ENCODE data around the gene SLC25A10.

Gene SLC25A10

DNA sequence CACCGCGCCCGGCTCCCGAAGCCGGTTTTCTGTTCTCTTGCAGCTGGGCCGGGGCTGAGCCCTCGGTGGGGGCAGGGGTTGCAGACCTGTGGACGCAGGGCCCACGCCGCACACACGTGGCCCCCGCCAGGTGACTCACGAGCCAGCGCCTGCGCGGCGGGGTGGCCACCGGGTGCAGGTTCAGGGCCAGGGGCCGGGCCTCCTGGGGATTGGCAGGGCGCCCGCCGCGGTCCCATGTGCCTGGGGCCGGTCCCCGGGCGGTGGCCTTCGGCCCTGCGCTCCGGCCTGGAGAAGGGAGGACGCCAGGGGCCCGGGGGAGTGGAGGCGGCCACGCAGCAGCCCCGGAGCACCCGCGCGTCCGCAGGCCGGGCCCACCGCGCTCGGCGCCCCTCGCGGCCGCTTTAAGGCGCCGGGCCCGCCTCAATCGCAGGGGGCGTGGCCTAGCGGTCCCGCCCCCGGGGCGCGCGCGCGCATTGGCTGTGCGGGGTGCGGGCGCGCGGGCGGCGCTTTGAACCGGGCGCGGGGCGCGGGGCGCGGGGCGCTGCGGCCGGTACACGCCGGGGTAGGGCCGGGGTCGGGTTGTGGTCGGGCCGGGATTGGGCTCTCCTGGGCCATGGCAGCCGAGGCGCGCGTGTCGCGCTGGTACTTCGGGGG is at the start of gene SLC25A10:
SLC25A10 (plus strand) TSS at position 471 of the 654 bp plus-strand sequence; CDS start at position 614, 143 bp downstream.
- Histone ChIP-seq H3K27ac (peak within 1 kb of the TSS in 1 of 2 donors; percentile 65), H3K4me3 (peak within 1 kb of the TSS; percentile 81)
- no peak for TF ChIP-seq CTCF (IDR thresholded peaks at IDR 0.05)
- DNase-seq (ENCODE audit: low spot score): no peak

GRCh38 chr17:81664051-81664470 is 48.0 kb upstream of the SLC25A10 start:
- TF ChIP-seq CTCF (IDR thresholded peaks at IDR 0.05): no peak
- no peak for DNase-seq (ENCODE audit: low spot score)
- Histone ChIP-seq H3K27ac (no peak overlapping the region), H3K4me3 (no peak overlapping the region)

DNA sequence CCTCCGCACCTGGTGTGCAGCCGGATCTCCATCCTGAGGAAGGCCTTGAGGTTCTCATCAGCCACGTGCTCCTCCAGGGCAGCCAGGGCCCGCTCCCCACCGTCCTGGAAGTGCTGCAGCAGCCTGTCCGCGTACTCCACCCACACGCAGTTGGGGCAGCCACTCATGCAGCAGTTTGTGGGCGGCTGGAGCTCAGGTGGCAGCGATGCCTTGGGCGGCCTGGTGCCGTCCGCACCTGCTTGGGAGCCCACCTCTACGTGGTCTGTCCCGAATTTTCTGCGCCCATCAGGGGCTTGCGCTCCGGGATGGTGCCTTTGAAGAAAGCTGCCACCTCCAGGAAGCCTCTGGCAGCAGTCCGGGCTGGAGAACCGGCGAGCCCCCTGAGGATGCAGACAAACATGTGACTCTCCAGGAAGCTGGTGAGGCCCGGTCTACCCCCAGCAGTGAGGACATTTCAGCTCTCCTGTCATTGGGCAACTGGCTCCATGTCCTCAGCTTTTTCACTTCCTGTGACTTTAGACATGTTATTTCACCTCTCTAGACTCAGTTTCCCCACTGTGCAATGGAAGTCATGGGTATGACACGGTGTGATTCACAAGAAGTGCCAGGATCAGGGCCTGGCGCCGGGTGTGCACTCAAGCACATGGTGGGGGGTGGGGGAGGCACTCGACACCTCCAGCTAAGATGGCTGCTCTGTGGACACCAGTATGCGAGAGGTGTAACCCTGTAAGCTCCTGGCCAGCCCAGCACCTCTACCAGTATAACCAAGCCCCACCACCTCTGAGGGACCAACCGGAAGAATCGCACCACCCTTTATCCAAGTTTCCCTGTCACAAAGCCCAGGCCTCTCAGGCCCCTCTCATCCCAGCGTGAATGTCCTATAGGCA is 46.6 kb upstream of the SLC25A10 start:
- DNase-seq (ENCODE audit: low spot score): no peak
- TF ChIP-seq CTCF (IDR thresholded peaks at IDR 0.05): no peak
- peak overlapping the region; percentile 87 for H3K4me3 ChIP-seq
- H3K27ac ChIP-seq: peak overlapping the region; percentile 61 to 84

- DNase-seq (ENCODE audit: low spot score): no peak
These were observed 46.1 kb upstream of the SLC25A10 start for GRCh38 chr17:81666092-81666341.

GRCh38 chr17:81666342-81667191 is 45.5 kb upstream of the SLC25A10 start, which contains the start of the genes CCDC137 and OXLD1:
Gene CCDC137, plus strand, starts transcription at chr17:81666737. Its CDS starts 30 bp downstream, at chr17:81666767.
Gene OXLD1, minus strand, starts transcription at chr17:81666605. Its CDS starts 28 bp downstream, at chr17:81666577.
- H3K27ac ChIP-seq: peak within 1 kb of the TSS; percentile 61 to 84
- peak; percentile 95 for DNase-seq (ENCODE audit: low spot score)
- H3K4me3 ChIP-seq: peak within 1 kb of the TSS; percentile 87
- no peak for TF ChIP-seq CTCF (IDR thresholded peaks at IDR 0.05)

More at GRCh38 chr17:81666092-81666341, 46.1 kb upstream of the SLC25A10 start:
- TF ChIP-seq CTCF (IDR thresholded peaks at IDR 0.05): no peak
- Histone ChIP-seq H3K27ac (peak overlapping the region; percentile 61 to 84), H3K4me3 (peak overlapping the region; percentile 87)

GRCh38 chr17:81667754-81668153 is 44.3 kb upstream of the SLC25A10 start:
- peak overlapping the region; percentile 87 for H3K4me3 ChIP-seq

More at GRCh38 chr17:81667754-81668153, 44.3 kb upstream of the SLC25A10 start:
- no peak for TF ChIP-seq CTCF (IDR thresholded peaks at IDR 0.05)
- no peak overlapping the region for H3K27ac ChIP-seq
- DNase-seq (ENCODE audit: low spot score): no peak
